Ovary (tissue), 3 donors: ENCODE measurements around the gene SLC25A3.

Experiments used
- CTCF ChIP-seq, 3 donors: fragments of 450-650 bp in 2 of 3; fragments of 200-600 bp in 1 of 3; IDR thresholded peaks; one replicate each; pipeline versions ENCODE4 v1.5.1 to v1.8.0; 2016 to 2022; ENCODE audit warnings: antibody characterized with exemption in 3 of 3, mild to moderate bottlenecking in 1 of 3
- EP300 ChIP-seq: sonication (generic); formaldehyde crosslinking; IDR thresholded peaks from one replicate; pipeline ENCODE4 v1.6.1; 2017; ENCODE audit warnings: antibody characterized with exemption
- POLR2A ChIP-seq: fragments of 450-650 bp; IDR thresholded peaks from one replicate; pipeline ENCODE4 v1.6.1; 2017; ENCODE audit warnings: antibody characterized with exemption, mild to moderate bottlenecking, moderate library complexity
- donor health status: DM: no; HTN: no; CAD: no.

- TF ChIP-seq CTCF (IDR thresholded peaks at IDR 0.05) = no peak
- TF ChIP-seq POLR2A = no peak
- no peak for TF ChIP-seq EP300
These were observed 49.8 kb upstream of the SLC25A3 start for GRCh38 chr12:98543701-98544100.
